Cardiac septum (tissue), 1 donor: ENCODE data around the gene PPP1R27. TPM values are rescaled to one million over a fixed set of nuclear protein-coding genes. Genes with fewer than 3 reads are reported as not detected.
A peak's percentile ranks its signal among the peaks of the same experiment; 100 is the strongest.
"Not testable (repeated sequence)": the region's sequence is repeated elsewhere in the genome, so short reads cannot be mapped to it uniquely, and the experiment has no call there.

Source experiments
- DNase-seq: peaks from one replicate; pipeline ENCODE4 v3.0.0-alpha.2; 2020; ENCODE audit warnings: low spot score
- intact Hi-C: fragments of 100-400 bp; cut with DNase I; formaldehyde crosslinking; loops from one replicate; pipeline ENCODE4 v1.14.0; 2022
- total RNA-seq: library from RNA; stranded (reverse); fragmentation: NEBNext Ultra II Directional; extraction: Animal tissue kit (Norgen Biotek cat#: 25700); gene quantifications from one replicate; pipeline ENCODE4 v1.2.1, GENCODE V29; 2021
- donor health status: DM: no; HTN: no; CAD: no.

PPP1R27 gene
- total RNA-seq, 1 donor from 2014 or later: 0.32 TPM

DNA sequence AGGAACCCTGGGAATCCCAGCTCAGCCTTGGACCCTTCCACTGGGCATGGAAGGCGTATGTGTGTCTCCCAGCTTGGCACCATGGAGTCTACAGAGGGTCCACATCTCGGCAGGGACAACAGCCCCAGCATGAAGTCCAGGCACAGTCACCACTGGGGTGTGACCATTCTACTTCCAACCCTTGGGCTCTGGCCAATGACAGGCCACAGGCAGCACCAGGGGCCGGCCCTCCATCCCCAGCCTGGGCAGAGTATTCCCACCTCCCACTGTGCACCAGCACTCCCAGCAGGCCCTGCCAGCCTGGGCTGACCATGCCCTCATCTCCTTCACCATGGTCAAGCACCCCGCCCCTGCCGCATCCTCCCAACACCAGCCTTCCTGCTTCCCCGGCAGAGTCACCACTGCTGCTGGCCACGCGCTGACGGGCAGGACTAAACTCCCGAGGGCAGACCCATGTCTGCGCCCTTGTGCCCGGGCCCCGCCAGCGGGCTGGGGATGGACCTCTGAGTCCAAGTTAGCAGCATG lies 9.5 kb upstream of the PPP1R27 start:
- intact Hi-C loops: no loop called here
- DNase-seq: no peak

DNA sequence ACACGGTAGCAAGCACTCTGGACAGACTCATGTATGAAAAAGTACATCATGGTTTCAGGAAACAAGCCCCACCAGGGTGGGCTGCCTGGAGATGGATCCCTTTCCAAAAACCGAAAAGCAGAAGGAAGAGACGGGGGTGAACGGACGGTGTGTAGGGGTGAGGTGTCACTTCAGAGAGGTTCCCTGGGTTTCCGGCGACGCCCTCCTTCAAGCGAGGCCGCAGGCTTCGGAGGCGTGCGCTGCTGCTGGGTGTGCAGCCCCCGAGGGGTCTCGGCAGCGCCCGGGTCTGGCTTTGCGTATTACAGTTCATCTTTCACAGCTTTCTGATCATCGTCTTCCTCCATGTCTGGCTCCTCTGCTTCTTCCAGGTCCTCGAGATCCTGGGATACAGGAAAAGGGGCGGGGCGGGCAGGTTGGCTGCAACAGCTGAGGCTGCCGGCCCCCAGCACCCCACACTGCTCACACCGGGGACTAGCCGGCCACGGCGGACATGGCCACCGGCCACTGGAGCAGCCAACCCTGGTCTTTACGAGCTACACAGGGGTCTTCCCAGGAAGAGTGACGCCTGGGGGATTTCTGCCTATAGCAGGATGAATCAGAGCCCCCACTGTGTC lies 9.0 kb upstream of the PPP1R27 start:
- intact Hi-C loops: no loop called here
- DNase-seq: no peak

DNA sequence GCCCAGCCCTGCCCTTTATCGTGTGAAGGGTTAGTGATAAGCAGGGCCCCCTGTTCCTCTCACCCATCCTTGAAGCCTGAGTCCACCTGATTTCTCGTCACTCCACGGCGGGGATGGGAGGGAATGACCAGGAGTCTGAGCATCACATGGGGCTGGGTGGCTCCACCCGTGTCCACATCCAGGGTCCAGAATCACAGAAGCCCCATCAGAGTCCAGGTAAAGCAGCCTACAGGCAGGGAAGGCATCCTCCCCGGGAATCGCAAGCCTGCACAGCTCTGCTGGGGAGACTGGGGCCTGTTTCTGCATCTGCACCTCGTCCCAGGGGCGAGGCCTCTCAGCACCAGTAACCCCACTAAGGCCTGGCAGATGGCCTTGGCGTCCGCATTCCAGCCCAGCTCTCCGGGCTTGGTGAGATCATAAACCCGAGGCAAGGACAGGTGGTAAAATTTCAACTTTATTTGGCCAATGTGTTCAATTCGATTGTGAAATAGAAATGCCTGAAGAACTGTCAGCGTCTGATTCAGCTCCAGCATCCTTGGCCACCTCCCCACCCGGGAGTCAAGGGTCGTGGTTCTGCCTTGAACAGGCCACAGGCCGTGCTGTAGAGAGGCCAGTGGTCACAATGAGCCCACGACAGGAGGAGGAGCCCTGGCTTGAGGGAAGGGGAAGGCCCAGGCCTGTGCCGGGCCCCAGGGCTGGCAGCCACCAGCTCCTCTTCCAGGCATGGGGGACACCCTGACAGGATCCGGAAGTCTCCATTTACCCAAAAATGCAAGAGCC lies 8.1 kb upstream of the PPP1R27 start:
- DNase-seq: no peak
- intact Hi-C loops: no loop called here

GRCh38 chr17:81842378-81842724 lies 7.5 kb upstream of the PPP1R27 start:
- DNase-seq: no peak
- intact Hi-C loops: no loop called here

DNA sequence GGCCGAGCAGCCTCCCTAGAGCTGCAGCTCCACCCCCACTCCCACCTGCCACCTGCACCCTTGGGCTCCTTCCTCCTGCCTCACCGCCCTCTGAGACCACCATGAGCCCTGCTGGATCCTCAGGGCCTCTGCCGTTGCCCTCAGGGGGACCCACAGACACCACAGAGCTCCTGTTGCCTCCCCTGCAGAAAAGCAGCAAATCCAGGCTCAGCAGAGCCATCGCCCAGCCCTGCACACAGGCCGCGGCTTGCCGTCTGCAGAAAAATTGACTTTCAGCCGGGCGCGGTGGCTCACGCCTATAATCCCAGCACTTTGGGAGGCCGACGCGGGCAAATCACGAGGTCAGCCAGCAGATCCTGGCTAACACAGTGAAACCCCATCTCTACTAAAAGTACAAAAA lies 7.0 kb upstream of the PPP1R27 start:
- intact Hi-C loops: no loop called here
- DNase-seq: no peak

DNA sequence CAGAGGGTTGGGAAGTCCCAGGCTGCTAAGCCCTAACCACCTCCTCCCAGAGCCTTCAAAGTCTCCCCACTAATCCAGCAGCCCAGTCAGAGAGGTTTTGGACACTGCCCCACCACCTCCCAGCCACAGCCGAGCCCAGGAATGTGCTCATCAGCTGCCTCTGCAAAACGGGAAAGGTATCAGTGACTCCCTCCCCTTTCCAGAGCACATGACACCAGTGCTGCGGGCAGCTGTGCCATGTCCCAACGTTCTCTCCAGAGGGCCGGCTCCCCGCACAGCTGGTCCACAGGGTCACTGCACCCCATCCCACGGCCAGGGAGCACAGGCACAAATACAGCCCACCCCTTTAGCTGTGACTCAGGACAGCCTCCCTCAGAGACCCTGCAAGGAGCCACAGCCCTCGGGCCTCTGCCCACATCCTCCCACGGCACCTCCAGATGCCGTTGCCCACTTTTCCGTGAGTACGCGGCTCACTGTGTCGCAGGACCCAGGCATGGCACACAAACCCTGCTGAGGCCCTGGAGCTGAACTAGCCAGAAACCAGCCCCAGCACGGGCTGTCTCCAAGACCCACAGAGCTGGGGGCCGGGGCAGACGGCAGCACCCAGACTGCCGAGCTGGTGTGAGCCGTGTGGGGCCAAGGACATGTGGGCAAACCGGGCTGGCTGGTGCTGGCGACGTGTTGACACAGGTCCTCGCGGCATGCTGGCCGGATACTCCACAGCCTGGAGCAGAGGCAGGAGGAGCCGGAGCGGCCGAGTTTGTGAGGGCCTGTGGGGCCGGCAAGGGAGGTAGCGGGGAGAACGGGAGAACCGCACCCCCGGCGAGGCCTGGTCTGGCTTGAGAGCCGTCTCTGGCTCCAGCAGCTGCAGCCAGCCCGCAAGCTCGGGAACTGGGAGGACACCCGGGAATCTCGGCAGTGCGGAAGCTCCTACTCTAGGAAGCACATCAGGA lies 6.3 kb upstream of the PPP1R27 start:
- no peak for DNase-seq
- intact Hi-C loops: no loop called here

- intact Hi-C loops: not testable (repeated sequence)
Measured at GRCh38 chr17:81840059-81840458, 5.2 kb upstream of the PPP1R27 start.

GRCh38 chr17:81839301-81839700 lies 4.5 kb upstream of the PPP1R27 start:
- DNase-seq: no peak
- intact Hi-C loops: no loop called here

More at GRCh38 chr17:81840059-81840458, 5.2 kb upstream of the PPP1R27 start:
- not testable (repeated sequence) for DNase-seq

DNA sequence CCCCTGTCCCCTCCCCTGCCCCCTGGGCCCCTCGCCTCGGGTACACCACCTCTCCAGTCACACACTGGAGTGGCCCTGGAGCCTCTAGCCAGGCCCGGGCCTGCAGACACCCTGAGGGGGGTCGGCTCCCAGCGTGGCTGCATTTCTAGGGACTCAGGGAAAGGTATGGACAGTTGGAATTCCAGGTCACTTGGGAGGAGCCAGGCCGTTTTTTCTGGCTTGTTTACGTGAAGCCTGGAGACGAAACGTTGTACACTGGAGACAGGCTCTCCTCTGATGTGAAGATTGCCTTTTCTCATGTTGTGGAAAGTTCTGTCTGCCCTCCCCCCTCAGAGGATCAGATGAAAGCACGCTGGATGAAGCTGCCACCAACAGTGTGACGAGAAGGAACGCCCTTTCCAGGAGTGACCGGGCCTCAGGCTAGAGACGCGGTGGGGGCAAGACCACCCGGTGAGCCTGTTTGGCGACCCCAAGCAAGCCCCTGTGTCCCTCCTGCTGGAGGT lies 4.0 kb upstream of the PPP1R27 start:
- no peak for DNase-seq
- intact Hi-C loops: no loop called here

DNA sequence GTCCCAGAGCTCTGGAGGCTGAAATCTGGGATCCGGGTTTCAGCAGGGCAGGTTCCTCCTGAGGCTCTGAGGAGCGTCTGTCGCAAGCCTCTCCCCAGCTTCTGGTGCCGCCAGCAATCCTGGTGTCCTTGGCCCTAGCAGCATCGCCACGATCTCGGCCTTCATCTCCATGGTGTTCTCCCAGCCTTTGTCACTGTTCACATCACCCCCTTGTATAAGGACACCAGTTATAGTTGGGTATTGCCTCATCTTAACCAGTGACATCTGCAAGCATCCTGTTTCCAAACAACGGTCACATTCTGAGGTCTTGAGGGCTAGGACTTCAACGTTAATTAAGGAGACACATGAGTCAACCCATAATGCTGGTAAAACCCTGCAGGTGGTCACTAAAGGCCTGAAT lies 2.8 kb upstream of the PPP1R27 start:
- no peak for DNase-seq
- intact Hi-C loops: no loop called here

DNA sequence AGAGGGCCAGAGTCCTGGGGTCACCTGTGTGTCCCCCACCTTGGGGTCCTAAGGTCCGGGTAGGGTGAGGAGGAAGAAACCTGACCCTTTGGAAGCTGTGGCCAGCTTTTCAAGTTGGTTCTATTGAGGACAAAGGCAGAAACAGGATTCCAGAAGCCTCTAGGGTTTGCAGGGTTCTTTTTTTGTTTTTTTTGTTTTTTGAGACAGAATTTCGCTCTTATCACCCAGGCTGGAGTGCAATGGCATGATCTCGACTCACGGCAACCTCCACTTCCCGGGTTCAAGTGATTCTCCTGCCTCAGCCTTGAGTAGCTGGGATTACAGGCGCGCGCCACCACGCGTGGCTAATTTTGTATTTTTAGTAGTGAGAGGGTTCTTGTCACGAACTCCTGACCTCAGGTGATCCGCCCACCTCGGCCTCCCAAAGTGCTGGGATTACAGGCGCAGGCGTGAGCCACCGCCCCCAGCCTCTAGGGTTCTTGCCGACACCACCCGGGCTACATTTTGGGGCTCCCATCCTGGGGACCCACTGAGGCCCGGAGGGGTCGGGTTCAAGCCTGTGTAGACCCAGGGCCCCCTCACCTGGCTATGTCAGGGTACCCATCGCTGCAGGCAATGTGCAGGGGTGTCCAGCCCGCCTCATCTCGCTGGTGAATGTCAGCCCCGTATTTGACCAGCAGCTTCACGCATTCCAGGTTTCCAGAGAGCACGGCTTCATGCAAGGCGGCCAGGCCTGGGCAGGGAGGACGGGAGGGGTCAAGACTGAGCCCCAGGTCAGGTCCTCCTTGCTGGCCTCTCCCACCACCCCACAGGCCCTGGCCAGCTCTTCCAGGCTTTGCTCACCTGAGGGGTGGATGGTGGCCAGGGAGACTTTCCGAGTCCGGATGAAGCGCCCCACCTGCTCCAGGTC lies 674 bp downstream of the PPP1R27 start:
- DNase-seq: no peak
- intact Hi-C loops: loop anchor here (2.0 to 5.0 kb wide), 2 partner anchors 27 to 38 kb away; partner anchors contain the start of genes ARHGDIA and P4HB

DNA sequence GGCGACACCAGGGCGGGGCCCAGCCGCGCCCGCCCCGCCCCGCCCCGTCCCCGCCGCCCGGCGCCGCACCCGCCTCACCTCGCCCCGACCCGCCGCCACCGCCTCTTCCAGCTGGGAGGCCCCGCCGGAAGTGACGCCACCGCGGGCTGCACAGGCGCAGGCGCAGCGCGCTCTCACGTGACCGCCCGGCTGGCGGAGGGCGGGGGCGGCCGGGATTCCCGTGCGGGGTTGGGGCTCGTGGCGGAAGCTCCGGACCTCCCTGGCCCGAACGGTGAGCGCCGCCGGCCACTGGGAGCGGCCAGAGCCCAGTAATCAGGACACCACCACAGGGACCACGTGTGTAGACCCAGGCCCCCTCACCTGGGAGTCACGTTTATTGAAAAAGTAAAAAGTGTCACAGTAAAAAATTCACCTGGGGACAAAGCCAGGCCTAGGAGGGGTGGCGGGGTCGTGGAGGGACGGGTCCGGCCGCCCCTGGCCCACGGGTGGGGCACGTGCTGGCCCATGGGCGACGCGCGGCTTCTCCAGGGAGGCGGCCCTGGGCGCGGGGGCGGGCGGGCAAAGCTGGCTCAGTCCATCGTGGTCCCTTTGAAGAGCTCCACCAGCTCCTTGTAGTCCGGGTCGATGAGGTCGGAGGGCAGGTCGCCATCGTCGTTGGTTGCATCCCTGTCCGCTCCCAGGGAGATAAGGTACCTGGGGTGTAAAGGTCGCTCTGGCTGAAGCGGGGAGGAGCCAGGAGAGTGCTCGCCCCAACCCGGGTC lies 1.5 kb downstream of the PPP1R27 start, which contains the start of gene MCRIP1:
Gene MCRIP1 (minus strand): TSS at position 132 of the 761 bp plus-strand sequence. CDS start 8,785 bp downstream, outside the sequence.
- peak; percentile 95 for DNase-seq
- intact Hi-C loops: loop anchor here (2.0 to 5.0 kb wide), 2 partner anchors 27 to 39 kb away; partner anchors contain the start of genes ARHGDIA and P4HB

- DNase-seq: peak; percentile 82
- intact Hi-C loops: loop anchor here (2.0 to 5.0 kb wide), 2 partner anchors 28 to 40 kb away; partner anchors contain the start of genes ARHGDIA and P4HB
Measured at GRCh38 chr17:81832608-81833159, 2.2 kb downstream of the PPP1R27 start.

- intact Hi-C loops: loop anchor here (2.0 to 5.0 kb wide), 2 partner anchors 29 to 40 kb away; partner anchors contain the start of genes ARHGDIA and P4HB
- DNase-seq: no peak
Measured at GRCh38 chr17:81831957-81832607, 2.8 kb downstream of the PPP1R27 start.

DNA sequence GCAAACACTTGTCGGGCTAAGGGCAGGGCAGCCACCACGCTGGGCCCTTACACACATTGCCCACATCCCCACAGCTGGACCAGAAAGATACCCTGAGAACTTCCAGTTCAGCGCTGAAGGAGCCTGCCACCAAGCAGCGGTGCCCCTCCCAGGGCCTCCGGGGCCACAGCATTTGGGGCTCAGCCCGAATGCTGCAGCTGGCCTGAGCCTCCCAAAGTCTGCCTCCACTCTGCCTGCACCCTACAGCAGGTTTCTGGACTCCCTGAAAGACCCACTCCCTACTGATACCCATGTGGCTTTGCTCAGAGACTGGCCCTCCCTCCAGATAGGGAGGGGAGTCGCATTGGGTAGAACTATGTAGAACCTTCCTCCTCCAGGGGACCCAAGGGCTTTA lies 3.3 kb downstream of the PPP1R27 start:
- no peak for DNase-seq
- intact Hi-C loops: loop anchor here (5.0 kb wide), 1 partner anchor 41 kb away; the partner anchor contains the start of gene ARHGDIA

- DNase-seq: no peak
- intact Hi-C loops: loop anchor here (5.0 kb wide), 1 partner anchor 42 kb away; the partner anchor contains the start of gene ARHGDIA
Measured at GRCh38 chr17:81829858-81830257, 5.0 kb downstream of the PPP1R27 start.

DNA sequence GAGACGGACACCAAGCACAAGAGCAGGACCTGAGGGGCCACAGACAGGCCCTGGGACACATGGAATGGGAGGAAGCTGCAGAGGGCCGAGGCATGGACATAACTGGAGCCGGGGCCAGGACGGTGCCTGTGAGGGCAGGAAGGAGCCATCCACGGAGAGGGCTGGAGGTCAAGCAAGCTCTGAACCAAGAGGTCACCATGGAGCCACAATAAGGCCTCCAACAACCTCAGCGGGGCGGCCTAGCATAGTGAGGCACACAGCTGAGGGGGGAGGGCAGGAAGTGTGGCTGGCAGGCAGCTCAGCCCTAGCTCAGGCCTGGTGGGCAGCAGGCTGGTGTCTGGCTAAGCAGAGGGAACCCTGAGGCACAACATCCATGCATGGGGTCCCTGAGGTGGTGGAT lies 6.2 kb downstream of the PPP1R27 start:
- intact Hi-C loops: no loop called here
- no peak for DNase-seq
